ENCODE data around the gene GPR75.

- TF ChIP-seq, protein P1, sequence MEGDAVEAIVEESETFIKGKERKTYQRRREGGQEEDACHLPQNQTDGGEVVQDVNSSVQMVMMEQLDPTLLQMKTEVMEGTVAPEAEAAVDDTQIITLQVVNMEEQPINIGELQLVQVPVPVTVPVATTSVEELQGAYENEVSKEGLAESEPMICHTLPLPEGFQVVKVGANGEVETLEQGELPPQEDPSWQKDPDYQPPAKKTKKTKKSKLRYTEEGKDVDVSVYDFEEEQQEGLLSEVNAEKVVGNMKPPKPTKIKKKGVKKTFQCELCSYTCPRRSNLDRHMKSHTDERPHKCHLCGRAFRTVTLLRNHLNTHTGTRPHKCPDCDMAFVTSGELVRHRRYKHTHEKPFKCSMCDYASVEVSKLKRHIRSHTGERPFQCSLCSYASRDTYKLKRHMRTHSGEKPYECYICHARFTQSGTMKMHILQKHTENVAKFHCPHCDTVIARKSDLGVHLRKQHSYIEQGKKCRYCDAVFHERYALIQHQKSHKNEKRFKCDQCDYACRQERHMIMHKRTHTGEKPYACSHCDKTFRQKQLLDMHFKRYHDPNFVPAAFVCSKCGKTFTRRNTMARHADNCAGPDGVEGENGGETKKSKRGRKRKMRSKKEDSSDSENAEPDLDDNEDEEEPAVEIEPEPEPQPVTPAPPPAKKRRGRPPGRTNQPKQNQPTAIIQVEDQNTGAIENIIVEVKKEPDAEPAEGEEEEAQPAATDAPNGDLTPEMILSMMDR (IDR thresholded peaks at IDR 0.05) = no peak
- TF ChIP-seq POLR2A (IDR thresholded peaks at IDR 0.05) = no peak
Measured at GRCh38 chr2:53852532-53852931, 7.2 kb downstream of the GPR75 start.
